H9 (cell line): ENCODE measurements around the gene ELOVL2. TPM values are rescaled to one million over a fixed set of nuclear protein-coding genes. Genes with fewer than 3 reads are reported as not detected.

ENCODE experiments used
- DNase-seq: peaks from one replicate; pipeline ENCODE4 v3.0.0-alpha.2; 2017
- H2AFZ ChIP-seq: one replicate; pipeline ENCODE4 v1.6.1; 2013; ENCODE audit warnings: mild to moderate bottlenecking, low read length, control low read depth, moderate library complexity
- H2AK5ac ChIP-seq: 2 replicates; pipeline ENCODE4 v1.6.1; 2013; ENCODE audit warnings: low read length, control low read depth, mixed read lengths; ENCODE audit not compliant: insufficient read length
- H2BK120ac ChIP-seq: one replicate; pipeline ENCODE4 v1.6.1; 2013; ENCODE audit warnings: low read depth, mild to moderate bottlenecking, low read length, control low read depth, inconsistent platforms; ENCODE audit not compliant: poor library complexity, severe bottlenecking
- H2BK12ac ChIP-seq: 2 replicates; pipeline ENCODE4 v1.6.1; 2013; ENCODE audit warnings: low read length, control low read depth, mixed read lengths, low read depth; ENCODE audit not compliant: insufficient read length
- H2BK15ac ChIP-seq: 2 replicates; pipeline ENCODE4 v1.6.1; 2013; ENCODE audit warnings: low read depth, low read length, control low read depth
- H2BK20ac ChIP-seq: one replicate; pipeline ENCODE4 v1.6.1; 2013; ENCODE audit warnings: low read depth, mild to moderate bottlenecking, low read length, control low read depth, inconsistent platforms; ENCODE audit not compliant: poor library complexity, severe bottlenecking
- H2BK5ac ChIP-seq: 2 replicates; pipeline ENCODE4 v1.6.1; 2013; ENCODE audit warnings: low read length, control low read depth, mixed read lengths; ENCODE audit not compliant: insufficient read length
- H3K14ac ChIP-seq: 2 replicates; pipeline ENCODE4 v1.6.1; 2013; ENCODE audit warnings: low read length, control low read depth; ENCODE audit not compliant: insufficient read depth
- H3K18ac ChIP-seq: 2 replicates; pipeline ENCODE4 v1.6.1; 2013; ENCODE audit warnings: low read depth, mild to moderate bottlenecking, mixed read lengths, low read length, control low read depth; ENCODE audit not compliant: insufficient read length
- H3K23ac ChIP-seq: 2 replicates; pipeline ENCODE4 v1.6.1; 2013; ENCODE audit warnings: low read length, control low read depth, mixed read lengths, low read depth; ENCODE audit not compliant: insufficient read length
- H3K23me2 ChIP-seq: 2 replicates; pipeline ENCODE4 v1.6.1; 2013; ENCODE audit warnings: low read depth, mild to moderate bottlenecking, mixed read lengths, low read length, control low read depth; ENCODE audit not compliant: insufficient read length, poor library complexity, severe bottlenecking
- H3K27ac ChIP-seq: 2 replicates; pipeline ENCODE4 v1.5.1; 2013; ENCODE audit warnings: low read length, control low read depth, mixed read lengths, low read depth; ENCODE audit not compliant: insufficient read length
- H3K27me3 ChIP-seq: 2 replicates; pipeline ENCODE4 v1.6.1; 2013; ENCODE audit warnings: low read length, control low read depth, inconsistent platforms; ENCODE audit not compliant: insufficient read depth
- H3K4ac ChIP-seq: 2 replicates; pipeline ENCODE4 v1.6.1; 2013; ENCODE audit warnings: low read depth, mild to moderate bottlenecking, control low read depth, inconsistent platforms, low read length, moderate library complexity
- H3K4me1 ChIP-seq: 2 replicates; pipeline ENCODE4 v1.6.1; 2013; ENCODE audit warnings: low read length, control low read depth, inconsistent platforms; ENCODE audit not compliant: insufficient read depth
- H3K4me2 ChIP-seq: 2 replicates; pipeline ENCODE4 v1.6.1; 2013; ENCODE audit warnings: low read length, control low read depth, mixed read lengths; ENCODE audit not compliant: insufficient read length, insufficient read depth
- H3K56ac ChIP-seq: 2 replicates; pipeline ENCODE4 v1.6.1; 2013; ENCODE audit warnings: low read depth, mild to moderate bottlenecking, mixed read lengths, low read length, control low read depth; ENCODE audit not compliant: insufficient read length
- H3K79me1 ChIP-seq: 2 replicates; pipeline ENCODE4 v1.6.1; 2013; ENCODE audit warnings: low read depth, mild to moderate bottlenecking, moderate library complexity, low read length, control low read depth, inconsistent platforms; ENCODE audit not compliant: insufficient read depth, poor library complexity, severe bottlenecking
- H3K79me2 ChIP-seq: 2 replicates; pipeline ENCODE4 v1.6.1; 2013; ENCODE audit warnings: low read length, control low read depth, inconsistent platforms; ENCODE audit not compliant: insufficient read depth
- H3K9ac ChIP-seq: 2 replicates; pipeline ENCODE4 v1.6.1; 2013; ENCODE audit warnings: low read length, control low read depth, mixed read lengths; ENCODE audit not compliant: insufficient read length; ENCODE audit errors: extremely low read depth
- H3K9me3 ChIP-seq: one replicate; pipeline ENCODE4 v1.6.1; 2013; ENCODE audit warnings: low read depth, low read length, inconsistent platforms; ENCODE audit not compliant: control insufficient read depth
- H3T11ph ChIP-seq: one replicate; pipeline ENCODE4 v1.6.1; 2013; ENCODE audit warnings: mild to moderate bottlenecking, low read length, control low read depth, inconsistent platforms
- H4K20me1 ChIP-seq: one replicate; pipeline ENCODE4 v1.6.1; 2013; ENCODE audit not compliant: control insufficient read depth, insufficient read length, insufficient read depth
- H4K5ac ChIP-seq: 2 replicates; pipeline ENCODE4 v1.6.1; 2013; ENCODE audit warnings: low read depth, mild to moderate bottlenecking, mixed read lengths, low read length, control low read depth; ENCODE audit not compliant: insufficient read length
- H4K8ac ChIP-seq: replicated peaks from 2 replicates; pipeline ENCODE4 v1.6.1; 2013; ENCODE audit warnings: low read length, control low read depth, mixed read lengths, low read depth; ENCODE audit not compliant: insufficient read length
- H4K91ac ChIP-seq: 2 replicates; pipeline ENCODE4 v1.6.1; 2013; ENCODE audit warnings: low read depth, mild to moderate bottlenecking, moderate library complexity, mixed read lengths, low read length, control low read depth; ENCODE audit not compliant: insufficient read length
- H3K27ac Mint-ChIP-seq, 3 experiments: 2 replicates in 2 of 3; 3 replicates in 1 of 3; pipeline ENCODE4 v1.8.0; 2020 to 2021; ENCODE audit warnings: mixed read lengths in 3 of 3, mild to moderate bottlenecking in 1 of 3, moderate library complexity in 1 of 3
- H3K27me3 Mint-ChIP-seq: 2 replicates; pipeline ENCODE4 v1.8.0; 2021; ENCODE audit warnings: low read depth, mild to moderate bottlenecking, moderate library complexity, mixed read lengths
- H3K36me3 Mint-ChIP-seq, 3 experiments: 2 replicates in 2 of 3; 3 replicates in 1 of 3; pipeline ENCODE4 v1.8.0; 2020 to 2021; ENCODE audit warnings: low read depth in 3 of 3, mixed read lengths in 3 of 3; ENCODE audit not compliant: insufficient read depth in 1 of 3
- H3K4me1 Mint-ChIP-seq, 2 experiments: 2 replicates each; pipeline ENCODE4 v1.8.0; 2020; ENCODE audit warnings: mixed read lengths in 2 of 2
- H3K4me3 Mint-ChIP-seq, 2 experiments: 2 replicates in 1 of 2; 3 replicates in 1 of 2; pipeline ENCODE4 v1.8.0; 2020 to 2021; ENCODE audit warnings: mild to moderate bottlenecking in 2 of 2, mixed read lengths in 2 of 2, moderate library complexity in 1 of 2
- H3K9me3 Mint-ChIP-seq, 2 experiments: 2 replicates in 1 of 2; 3 replicates in 1 of 2; pipeline ENCODE4 v1.8.0; 2020; ENCODE audit warnings: mild to moderate bottlenecking in 2 of 2, mixed read lengths in 2 of 2, moderate library complexity in 1 of 2
- WGBS: extraction: QIAGEN DNeasy Blood & Tissue Kit; methylation state at CpG from one replicate; pipeline ENCODE4 v1.1.7; 2013; ENCODE audit warnings: missing lambda C conversion rate, low lambda C conversion rate, mixed read lengths; ENCODE audit not compliant: insufficient read length; ENCODE audit errors: extremely low coverage; 5-methylcytosine and 5-hydroxymethylcytosine counted together
- total RNA-seq: library from RNA; stranded (reverse); gene quantifications from 2 replicates; pipeline ENCODE4 v1.2.1, GENCODE V29; 2021
- TF ChIP-seq, protein P1 (sequence below): fragments of 200-600 bp; sonication (generic); conservative IDR thresholded peaks from 3 replicates; pipeline ENCODE4 v1.8.0; 2021; ENCODE audit warnings: antibody characterized with exemption, mild to moderate bottlenecking

ELOVL2 gene
- total RNA-seq, 1 experiment from 2014 or later, result 0.57 TPM

DNA sequence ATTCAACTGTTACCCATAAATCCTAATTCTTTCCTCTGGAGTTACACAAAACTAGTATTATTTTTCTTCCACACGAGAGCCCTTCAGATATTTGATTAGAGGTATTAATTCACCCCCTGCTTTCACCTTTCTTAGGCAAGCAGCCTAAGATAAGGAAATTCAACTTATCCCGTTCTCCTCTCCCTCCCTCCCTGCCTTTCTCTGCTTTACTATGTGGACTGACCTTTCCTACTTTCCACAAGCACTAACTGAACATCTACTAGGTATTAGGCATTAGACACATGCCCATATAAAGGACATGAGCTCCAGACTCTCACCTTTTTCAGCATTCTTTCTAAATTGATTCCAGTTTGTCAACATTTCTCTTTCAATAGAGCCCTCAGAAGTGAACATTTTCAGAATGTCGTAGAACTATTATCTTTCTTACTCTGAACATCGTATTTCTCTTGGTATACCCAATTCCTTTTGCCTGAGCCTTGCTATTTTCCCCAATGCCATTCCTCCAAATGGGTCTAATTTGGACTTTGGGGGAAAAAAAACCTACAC lies 16.5 kb downstream of the ELOVL2 start:
- Histone ChIP-seq H3T11ph (no peak overlapping the region), H2AK5ac (no peak overlapping the region)

More for the DNA sequence above, 16.5 kb downstream of the ELOVL2 start:
- H3K27me3 Mint-ChIP-seq, result no peaks in the 10 kb centered on the region
- H2BK12ac ChIP-seq, result no peak overlapping the region
- no peak overlapping the region for H2AFZ ChIP-seq
- H3K9ac ChIP-seq, result no peak overlapping the region
- H3K79me1 ChIP-seq, result no peaks in the 10 kb centered on the region
- no peak overlapping the region for H3K14ac ChIP-seq
- peaks cover 5% of the 10 kb centered on the region; the same call in 1 of the 2 replicates for H3K4me1 ChIP-seq
- no peak overlapping the region for H3K4me3 Mint-ChIP-seq
- H4K5ac ChIP-seq, result no peak overlapping the region
- H3K23ac ChIP-seq, result no peak overlapping the region
- WGBS, result no CpG with 5 or more reads among the region's 4 CpGs
- DNase-seq, result no peak
- no peak overlapping the region for H4K91ac ChIP-seq
- no peak overlapping the region for H2BK20ac ChIP-seq
- TF ChIP-seq, protein P1, sequence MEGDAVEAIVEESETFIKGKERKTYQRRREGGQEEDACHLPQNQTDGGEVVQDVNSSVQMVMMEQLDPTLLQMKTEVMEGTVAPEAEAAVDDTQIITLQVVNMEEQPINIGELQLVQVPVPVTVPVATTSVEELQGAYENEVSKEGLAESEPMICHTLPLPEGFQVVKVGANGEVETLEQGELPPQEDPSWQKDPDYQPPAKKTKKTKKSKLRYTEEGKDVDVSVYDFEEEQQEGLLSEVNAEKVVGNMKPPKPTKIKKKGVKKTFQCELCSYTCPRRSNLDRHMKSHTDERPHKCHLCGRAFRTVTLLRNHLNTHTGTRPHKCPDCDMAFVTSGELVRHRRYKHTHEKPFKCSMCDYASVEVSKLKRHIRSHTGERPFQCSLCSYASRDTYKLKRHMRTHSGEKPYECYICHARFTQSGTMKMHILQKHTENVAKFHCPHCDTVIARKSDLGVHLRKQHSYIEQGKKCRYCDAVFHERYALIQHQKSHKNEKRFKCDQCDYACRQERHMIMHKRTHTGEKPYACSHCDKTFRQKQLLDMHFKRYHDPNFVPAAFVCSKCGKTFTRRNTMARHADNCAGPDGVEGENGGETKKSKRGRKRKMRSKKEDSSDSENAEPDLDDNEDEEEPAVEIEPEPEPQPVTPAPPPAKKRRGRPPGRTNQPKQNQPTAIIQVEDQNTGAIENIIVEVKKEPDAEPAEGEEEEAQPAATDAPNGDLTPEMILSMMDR, result no peak
- no peaks in the 10 kb centered on the region for H3K9me3 Mint-ChIP-seq
- H3K79me2 ChIP-seq, result no peaks in the 10 kb centered on the region
- no peak overlapping the region for H2BK5ac ChIP-seq
- no peak overlapping the region for H3K56ac ChIP-seq
- no peaks in the 10 kb centered on the region for H3K23me2 ChIP-seq
- no peak overlapping the region; a peak in 1 of 7 replicates for H3K27ac Mint-ChIP-seq
- no peak overlapping the region for H4K8ac ChIP-seq
- H3K27ac ChIP-seq, result no peak overlapping the region
- H4K20me1 ChIP-seq, result peaks cover 2% of the 10 kb centered on the region
- no peak overlapping the region for H3K4me2 ChIP-seq
- H2BK15ac ChIP-seq, result no peak overlapping the region
- H3K18ac ChIP-seq, result no peak overlapping the region
- H3K4me1 Mint-ChIP-seq, result peaks cover 24 to 28% of the 10 kb centered on the region in 2 experiments
- no peak overlapping the region for H2BK120ac ChIP-seq
- no peaks in the 10 kb centered on the region for H3K9me3 ChIP-seq
- no peak overlapping the region for H3K4ac ChIP-seq
- H3K27me3 ChIP-seq, result no peaks in the 10 kb centered on the region
- no peaks in the 10 kb centered on the region for H3K36me3 Mint-ChIP-seq
